GM19438 (cell line): ENCODE data around the gene MEGF8.

Source experiments
- ATAC-seq: cut with Tn5 transposase; IDR thresholded peaks from one replicate; pipeline ENCODE4 v1.9.1; 2021; ENCODE audit warnings: low read depth; ENCODE audit not compliant: unreplicated experiment

MEGF8 gene

GRCh38 chr19:42406111-42406510 is 80.7 kb downstream of the MEGF8 start:
- ATAC-seq = no peak

GRCh38 chr19:42407085-42407815 is 81.8 kb downstream of the MEGF8 start:
- ATAC-seq = no peak

GRCh38 chr19:42407816-42408175 is 82.4 kb downstream of the MEGF8 start:
- ATAC-seq = no peak

GRCh38 chr19:42409477-42409876 is 84.0 kb downstream of the MEGF8 start:
- ATAC-seq = no peak

- ATAC-seq = no peak
These were observed 84.9 kb downstream of the MEGF8 start for GRCh38 chr19:42410371-42410770.

GRCh38 chr19:42411581-42412178 is 86.2 kb downstream of the MEGF8 start:
- ATAC-seq = no peak

- ATAC-seq = no peak
These were observed 86.8 kb downstream of the MEGF8 start for GRCh38 chr19:42412227-42412626.

- ATAC-seq = no peak
These were observed 87.2 kb downstream of the MEGF8 start for GRCh38 chr19:42412661-42413076.

- no peak for ATAC-seq
These were observed 93.9 kb downstream of the MEGF8 start for GRCh38 chr19:42419309-42419708.

- ATAC-seq = no peak
These were observed 94.7 kb downstream of the MEGF8 start for GRCh38 chr19:42420055-42420544.

GRCh38 chr19:42421101-42421500 is 95.7 kb downstream of the MEGF8 start:
- no peak for ATAC-seq

- no peak for ATAC-seq
These were observed 96.2 kb downstream of the MEGF8 start for GRCh38 chr19:42421591-42422031.

- peak; percentile 1 for ATAC-seq
These were observed 96.9 kb downstream of the MEGF8 start for GRCh38 chr19:42422092-42422900.

GRCh38 chr19:42422901-42423461 is 97.5 kb downstream of the MEGF8 start:
- ATAC-seq = peak; percentile 27

- peak; percentile 88 for ATAC-seq
These were observed 98.3 kb downstream of the MEGF8 start for GRCh38 chr19:42423462-42424344.

GRCh38 chr19:42424345-42424707 is 98.9 kb downstream of the MEGF8 start:
- no peak for ATAC-seq

- ATAC-seq = no peak
These were observed 99.3 kb downstream of the MEGF8 start for GRCh38 chr19:42424712-42425131.

- no peak for ATAC-seq
These were observed 101.2 kb downstream of the MEGF8 start for GRCh38 chr19:42426643-42427042.

- ATAC-seq = no peak
These were observed 101.9 kb downstream of the MEGF8 start, which contains the start of gene LIPE for GRCh38 chr19:42427313-42427712. Gene LIPE (minus strand): TSS chr19:42427388. CDS start chr19:42427149, 239 bp downstream.
